K562 (cell line): ENCODE measurements around the gene MXRA7. TPM values are rescaled to one million over a fixed set of nuclear protein-coding genes. Genes with fewer than 3 reads are reported as not detected.

ENCODE experiments used
- ADNP ChIP-seq: fragments of 200-800 bp; sonication (Bioruptor generic); IDR thresholded peaks from 2 replicates; pipeline ENCODE4 v1.6.1; 2016; ENCODE audit warnings: missing genetic modification characterization, missing compliant biosample characterization
- BHLHE40 ChIP-seq: IDR thresholded peaks from 2 replicates; pipeline ENCODE4 v1.6.1; 2011; ENCODE audit warnings: low read length, improper control_type of control experiment
- CGGBP1 ChIP-seq: fragments of 250-450 bp; sonication (Bioruptor Pico); IDR thresholded peaks from 2 replicates; pipeline ENCODE4 v1.9.0; 2021; ENCODE audit warnings: mild to moderate bottlenecking
- DIDO1 ChIP-seq: fragments of 450-650 bp; IDR thresholded peaks from 2 replicates; pipeline ENCODE4 v1.6.1; 2016; ENCODE audit warnings: low read depth, missing biosample characterization, missing genetic modification characterization
- DNMT1 ChIP-seq: fragments of 450-650 bp; IDR thresholded peaks from 2 replicates; pipeline ENCODE4 v1.6.1; 2016; ENCODE audit warnings: antibody characterized with exemption, mild to moderate bottlenecking
- E2F6 ChIP-seq, 2 experiments: IDR thresholded peaks; 2 replicates each; pipeline ENCODE4 v1.6.1; 2011; ENCODE audit warnings: borderline replicate concordance in 1 of 2, control low read depth in 1 of 2, low read depth in 1 of 2, low read length in 1 of 2, mild to moderate bottlenecking in 1 of 2, mixed read lengths in 1 of 2, moderate library complexity in 1 of 2; ENCODE audit not compliant: insufficient read depth in 1 of 2, insufficient read length in 1 of 2, poor library complexity in 1 of 2, severe bottlenecking in 1 of 2; ENCODE audit errors: extremely low read depth in 1 of 2
- GATAD2B ChIP-seq: fragments of 450-650 bp; IDR thresholded peaks from 2 replicates; pipeline ENCODE4 v1.6.1; 2017; ENCODE audit warnings: mild to moderate bottlenecking, borderline replicate concordance
- GTF3C2 ChIP-seq: IDR thresholded peaks from 3 replicates; pipeline ENCODE4 v1.6.1; 2011; ENCODE audit warnings: borderline replicate concordance, mild to moderate bottlenecking, moderate library complexity; ENCODE audit not compliant: insufficient read length; ENCODE audit errors: extremely low read depth
- HES1 ChIP-seq: fragments of 450-650 bp; IDR thresholded peaks from 2 replicates; pipeline ENCODE4 v1.6.1; 2016; ENCODE audit warnings: low read depth, mild to moderate bottlenecking, moderate library complexity
- HEY1 ChIP-seq: fragments of 250-450 bp; sonication (Bioruptor Pico); IDR thresholded peaks from 2 replicates; pipeline ENCODE4 v1.5.0; 2020; ENCODE audit warnings: mild to moderate bottlenecking, moderate library complexity, borderline replicate concordance
- HMGN3 ChIP-seq: IDR thresholded peaks from 2 replicates; pipeline ENCODE4 v1.6.1; 2011; ENCODE audit warnings: borderline replicate concordance, low read depth, mild to moderate bottlenecking, mixed read lengths, low read length; ENCODE audit not compliant: insufficient read length; ENCODE audit errors: extremely low read depth
- ID3 ChIP-seq, 2 experiments: fragments of 250-450 bp in 1 of 2; fragments of 450-650 bp in 1 of 2; sonication (Bioruptor Pico) in 1 of 2; IDR thresholded peaks; 2 replicates each; pipeline versions ENCODE4 v1.6.1 to v1.8.0; 2016 to 2021; ENCODE audit warnings: mild to moderate bottlenecking in 2 of 2, moderate library complexity in 2 of 2, missing compliant biosample characterization in 1 of 2, missing genetic modification characterization in 1 of 2
- L3MBTL2 ChIP-seq: fragments of 450-650 bp; IDR thresholded peaks from 2 replicates; pipeline ENCODE4 v1.6.1; 2016; ENCODE audit warnings: mild to moderate bottlenecking, moderate library complexity
- MAZ ChIP-seq, 2 experiments: fragments of 450-650 bp in 1 of 2; sonication (generic) in 1 of 2; formaldehyde crosslinking; IDR thresholded peaks in 1 of 2; conservative IDR thresholded peaks in 1 of 2; 2 replicates each; pipeline versions ENCODE4 v1.4.0 to v1.5.0; 2020; ENCODE audit warnings: mild to moderate bottlenecking in 1 of 2, missing genetic modification reagents in 1 of 2
- MYNN ChIP-seq, 2 experiments: sonication (generic); formaldehyde crosslinking in 1 of 2; IDR thresholded peaks; 2 replicates each; pipeline versions ENCODE4 v1.5.0 to v1.6.1; 2016 to 2020; ENCODE audit warnings: antibody characterized with exemption in 1 of 2, missing genetic modification reagents in 1 of 2
- NR3C1 ChIP-seq: sonication (generic); formaldehyde crosslinking; IDR thresholded peaks from 2 replicates; pipeline ENCODE4 v1.8.1; 2022; ENCODE audit warnings: missing genetic modification reagents
- SAFB ChIP-seq: fragments of 200-400 bp; formaldehyde crosslinking; IDR thresholded peaks from 2 replicates; pipeline ENCODE4 v1.6.1; 2017; ENCODE audit warnings: low read depth, low read length, borderline replicate concordance
- SIRT6 ChIP-seq: IDR thresholded peaks from one replicate; pipeline ENCODE4 v1.6.1; 2012; ENCODE audit warnings: low read depth, mild to moderate bottlenecking, control low read depth, inconsistent platforms, low read length, moderate library complexity
- SRSF7 ChIP-seq: fragments of 200-400 bp; formaldehyde crosslinking; optimal IDR thresholded peaks from 2 replicates; pipeline ENCODE3; 2017; ENCODE audit warnings: mild to moderate bottlenecking, low read depth, low read length
- ZNF263 ChIP-seq: sonication (generic); formaldehyde crosslinking; IDR thresholded peaks from 2 replicates; pipeline ENCODE4 v1.8.0; 2022; ENCODE audit warnings: mild to moderate bottlenecking, missing genetic modification reagents, borderline replicate concordance
- ZNF584 ChIP-seq: fragments of 200-800 bp; sonication (Bioruptor generic); IDR thresholded peaks from 2 replicates; pipeline ENCODE4 v1.6.1; 2016; ENCODE audit warnings: low read depth, mild to moderate bottlenecking, missing genetic modification characterization, missing compliant biosample characterization
- polyA plus RNA-seq, 8 experiments: library from polyadenylated mRNA; depleted of rRNA in 4 of 8; stranded (reverse) in 5 of 8; unstranded in 3 of 8; fragments of >200 nt; fragmentation: Nextera tagmentation in 2 of 8; fragmentation: Illumina TruSeq in 1 of 8; extraction: Ambion mirVana in 2 of 8; extraction: Trizol in 1 of 8; gene quantifications; 2 replicates each; pipeline versions ENCODE4 v1.2.1 to v1.2.3, GENCODE V29; 2011 to 2014; ENCODE audit warnings: inconsistent platforms in 1 of 8, missing spikeins in 1 of 8
- total RNA-seq, 7 experiments: library from RNA; depleted of rRNA in 6 of 7; stranded (reverse); fragments of >200 nt in 6 of 7; fragmentation: Illumina TruSeq in 2 of 7; extraction: Trizol in 2 of 7; gene quantifications; 2 replicates each; pipeline versions ENCODE4 v1.2.1 to v1.2.3, GENCODE V29; 2011 to 2021; ENCODE audit warnings: low replicate concordance in 1 of 7

MXRA7 gene
- total and polyA plus RNA-seq, 9 of the 15 experiments (the other 6 are each of a cell fraction or from before 2014, with no cell fraction given): 2.6 to 38.4 (median 14.3) TPM

- TF ChIP-seq MYNN (IDR thresholded peaks at IDR 0.05) (0 out of 2 replicates have a peak, but pooled peaks have one; percentile 41), MYNN (CRISPR knock-in tag; IDR thresholded peaks at IDR 0.05) (no peak), GTF3C2 (no peak), ZNF584 (no peak), CGGBP1 (CRISPR knock-in tag) (no peak), MAZ (CRISPR knock-in tag; conservative IDR thresholded peaks at IDR 0.05 in 1 of 2, IDR thresholded peaks at IDR 0.05 in 1 of 2) (no peak), BHLHE40 (peak; percentile 59), NR3C1 (CRISPR knock-in tag) (no peak), HEY1 (no peak), SAFB (no peak), HMGN3 (peak; percentile 79), SIRT6 (no peak), ZNF263 (CRISPR knock-in tag) (0 out of 2 replicates have a peak, but pooled peaks have one; percentile 42), E2F6 (IDR thresholded peaks at IDR 0.05; ENCODE audit: borderline replicate concordance in 1 of 2, extremely low read depth in 1 of 2, insufficient read depth in 1 of 2, insufficient read length in 1 of 2, low read depth in 1 of 2, low read length in 1 of 2, poor library complexity in 1 of 2, severe bottlenecking in 1 of 2) (peak in 1 of 2 experiments; percentile 66), DIDO1 (tag) (no peak), GATAD2B (no peak), DNMT1 (no peak), HES1 (no peak), L3MBTL2 (peak; percentile 66; the same call in 1 of the 2 replicates), SRSF7 (no peak), ID3 (CRISPR knock-in tag; IDR thresholded peaks at IDR 0.05) (no peak), ID3 (tag; IDR thresholded peaks at IDR 0.05) (peak; percentile 51; the same call in 1 of the 2 replicates), ADNP (tag) (no peak)
Observed at GRCh38 chr17:76725580-76726230, 14.9 kb upstream of the MXRA7 start (continued).
